Measurements from ENCODE around the gene IGSF22.

- TF ChIP-seq CTCF (IDR thresholded peaks at IDR 0.05; ENCODE audit: low read depth, low read length), result no peak
- no peak for TF ChIP-seq POLR2A (IDR thresholded peaks at IDR 0.05; ENCODE audit: extremely low read depth, insufficient read length)
- TF ChIP-seq MAX (IDR thresholded peaks at IDR 0.05; ENCODE audit: low read depth, low read length), result no peak
- TF ChIP-seq MYC (IDR thresholded peaks at IDR 0.05; ENCODE audit: low read depth, low read length), result no peak
Measured at GRCh38 chr11:18676803-18677202, 49.2 kb downstream of the IGSF22 start.
